GM12878 (cell line): ENCODE data around the gene HPD. TPM values are rescaled to one million over a fixed set of nuclear protein-coding genes. Genes with fewer than 3 reads are reported as not detected.

ENCODE experiments used
- BCL11A ChIP-seq: IDR thresholded peaks from 2 replicates; pipeline ENCODE4 v1.6.1; 2011; ENCODE audit warnings: low read depth, low read length
- CHD1 ChIP-seq: IDR thresholded peaks from 2 replicates; pipeline ENCODE4 v1.6.1; 2012; ENCODE audit warnings: low read depth, low read length, improper control_type of control experiment
- DPF2 ChIP-seq: fragments of 450-650 bp; IDR thresholded peaks from 2 replicates; pipeline ENCODE4 v1.6.1; 2017; ENCODE audit warnings: mild to moderate bottlenecking
- EP300 ChIP-seq, 2 experiments: fragments of 150-350 bp in 1 of 2; IDR thresholded peaks; 2 replicates each; pipeline ENCODE4 v1.6.1; 2011 to 2012; ENCODE audit warnings: low read depth in 2 of 2, low read length in 2 of 2, borderline replicate concordance in 1 of 2, improper control_type of control experiment in 1 of 2, inconsistent platforms in 1 of 2; ENCODE audit not compliant: control insufficient read depth in 1 of 2
- GATAD2B ChIP-seq: fragments of 450-650 bp; conservative IDR thresholded peaks from 2 replicates; pipeline ENCODE4 v1.6.1; 2017; ENCODE audit warnings: low read depth, mild to moderate bottlenecking, moderate library complexity
- KAT2A ChIP-seq: conservative IDR thresholded peaks from 2 replicates; pipeline ENCODE4 v1.6.1; 2011; ENCODE audit warnings: low read depth, low read length; ENCODE audit not compliant: control insufficient read depth
- LARP7 ChIP-seq: fragments of 450-650 bp; IDR thresholded peaks from 2 replicates; pipeline ENCODE4 v1.6.1; 2017; ENCODE audit warnings: mild to moderate bottlenecking
- SIN3A ChIP-seq: IDR thresholded peaks from 2 replicates; pipeline ENCODE4 v1.6.1; 2012; ENCODE audit warnings: low read depth, low read length, improper control_type of control experiment
- SRF ChIP-seq, 2 experiments: IDR thresholded peaks; 2 replicates each; pipeline ENCODE4 v1.6.1; 2011; ENCODE audit warnings: low read depth in 2 of 2, low read length in 2 of 2, mild to moderate bottlenecking in 1 of 2, moderate library complexity in 1 of 2
- SUPT20H ChIP-seq: IDR thresholded peaks from 2 replicates; pipeline ENCODE4 v1.6.1; 2011; ENCODE audit warnings: low read depth, mild to moderate bottlenecking, low read length, moderate library complexity, borderline replicate concordance; ENCODE audit not compliant: control insufficient read depth
- ZNF24 ChIP-seq: fragments of 450-650 bp; IDR thresholded peaks from 2 replicates; pipeline ENCODE4 v1.6.1; 2017; ENCODE audit warnings: antibody characterized with exemption, mild to moderate bottlenecking
- polyA plus RNA-seq, 11 experiments: library from polyadenylated mRNA; depleted of rRNA in 4 of 11; unstranded in 6 of 11; stranded (reverse) in 5 of 11; fragments of >200 nt; fragmentation: Nextera tagmentation in 4 of 11; fragmentation: Illumina TruSeq in 1 of 11; extraction: Ambion mirVana in 4 of 11; extraction: Trizol in 1 of 11; gene quantifications; 1 replicate in 1 of 11; 2 replicates in 10 of 11; pipeline versions ENCODE4 v1.2.1 to v1.2.3, GENCODE V29; 2011 to 2016; ENCODE audit warnings: inconsistent platforms in 2 of 11, missing spikeins in 2 of 11, low read depth in 1 of 11
- total RNA-seq, 4 experiments: library from RNA; depleted of rRNA in 3 of 4; stranded (reverse); fragments of >200 nt in 3 of 4; fragmentation: Illumina TruSeq in 1 of 4; extraction: Trizol in 1 of 4; gene quantifications; 2 replicates each; pipeline versions ENCODE4 v1.2.1 to v1.2.3, GENCODE V29; 2013 to 2021
- TF ChIP-seq, protein P1 (sequence below): IDR thresholded peaks from 2 replicates; pipeline ENCODE4 v1.6.1; 2012; ENCODE audit warnings: mild to moderate bottlenecking, low read depth, low read length
- TF ChIP-seq, protein P2 (sequence below): fragments of 450-650 bp; IDR thresholded peaks from 2 replicates; pipeline ENCODE4 v1.6.1; 2016; ENCODE audit warnings: mild to moderate bottlenecking, moderate library complexity, borderline replicate concordance
- TF ChIP-seq, protein P3 (sequence below): IDR thresholded peaks from 2 replicates; pipeline ENCODE4 v1.6.1; 2011; ENCODE audit warnings: borderline replicate concordance, low read depth, mild to moderate bottlenecking, moderate library complexity, low read length; ENCODE audit not compliant: insufficient read depth, poor library complexity, severe bottlenecking
- TF ChIP-seq, protein P4 (sequence below): fragments of 150-350 bp; IDR thresholded peaks from 2 replicates; pipeline ENCODE4 v1.6.1; 2016; ENCODE audit warnings: low read depth, low read length

Gene HPD
- total and polyA plus RNA-seq, 10 of the 15 experiments (the other 5 are each of a cell fraction or from before 2014, with no cell fraction given): 0.04 to 0.69 (median 0.28) TPM; not detected in 7

DNA sequence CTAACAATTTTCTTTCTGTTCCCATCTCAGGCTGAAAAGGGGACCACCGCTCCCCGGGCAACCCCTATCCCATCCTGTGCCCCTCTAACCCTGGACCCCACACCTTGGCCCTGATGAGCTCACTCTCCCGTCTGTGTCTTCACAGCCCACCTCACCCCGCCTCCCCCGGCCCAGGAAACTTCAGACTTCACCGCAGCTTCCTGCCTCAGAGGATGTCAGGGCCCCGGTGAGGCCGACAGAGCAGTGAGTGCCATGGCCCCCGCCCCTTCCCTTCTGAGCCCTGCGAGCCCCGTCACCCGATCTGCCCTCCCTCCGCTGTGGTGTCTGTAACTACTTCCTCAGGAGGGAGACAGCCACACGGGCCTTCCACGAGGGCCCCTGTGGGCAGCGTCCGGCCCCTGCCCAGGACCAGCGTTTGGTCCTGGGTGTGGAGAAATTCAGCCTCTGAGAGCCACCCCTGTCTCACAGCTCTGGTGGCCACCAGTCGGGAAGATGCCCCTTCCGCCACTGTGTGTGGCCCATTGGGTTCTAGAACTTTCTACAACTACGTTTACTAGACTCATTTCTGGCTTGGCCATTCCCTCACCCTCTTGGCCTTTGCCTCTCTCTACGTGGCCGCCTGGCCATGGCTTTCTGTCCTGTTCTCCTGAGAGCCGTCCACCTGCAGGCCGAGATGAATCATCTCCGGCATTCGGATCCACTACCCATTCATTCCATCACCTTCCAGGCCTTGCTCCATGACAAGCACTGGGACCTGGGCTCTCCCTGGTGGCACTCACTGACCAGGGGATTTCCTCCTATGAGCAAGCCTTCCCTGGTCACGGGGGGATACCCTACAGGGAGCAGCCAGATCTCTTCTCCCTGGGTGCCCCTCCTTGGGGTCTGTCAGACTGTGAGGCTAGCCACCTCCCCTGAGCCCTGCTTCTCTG, 68.6 kb downstream of the HPD start (continued):
- TF ChIP-seq, protein P1, sequence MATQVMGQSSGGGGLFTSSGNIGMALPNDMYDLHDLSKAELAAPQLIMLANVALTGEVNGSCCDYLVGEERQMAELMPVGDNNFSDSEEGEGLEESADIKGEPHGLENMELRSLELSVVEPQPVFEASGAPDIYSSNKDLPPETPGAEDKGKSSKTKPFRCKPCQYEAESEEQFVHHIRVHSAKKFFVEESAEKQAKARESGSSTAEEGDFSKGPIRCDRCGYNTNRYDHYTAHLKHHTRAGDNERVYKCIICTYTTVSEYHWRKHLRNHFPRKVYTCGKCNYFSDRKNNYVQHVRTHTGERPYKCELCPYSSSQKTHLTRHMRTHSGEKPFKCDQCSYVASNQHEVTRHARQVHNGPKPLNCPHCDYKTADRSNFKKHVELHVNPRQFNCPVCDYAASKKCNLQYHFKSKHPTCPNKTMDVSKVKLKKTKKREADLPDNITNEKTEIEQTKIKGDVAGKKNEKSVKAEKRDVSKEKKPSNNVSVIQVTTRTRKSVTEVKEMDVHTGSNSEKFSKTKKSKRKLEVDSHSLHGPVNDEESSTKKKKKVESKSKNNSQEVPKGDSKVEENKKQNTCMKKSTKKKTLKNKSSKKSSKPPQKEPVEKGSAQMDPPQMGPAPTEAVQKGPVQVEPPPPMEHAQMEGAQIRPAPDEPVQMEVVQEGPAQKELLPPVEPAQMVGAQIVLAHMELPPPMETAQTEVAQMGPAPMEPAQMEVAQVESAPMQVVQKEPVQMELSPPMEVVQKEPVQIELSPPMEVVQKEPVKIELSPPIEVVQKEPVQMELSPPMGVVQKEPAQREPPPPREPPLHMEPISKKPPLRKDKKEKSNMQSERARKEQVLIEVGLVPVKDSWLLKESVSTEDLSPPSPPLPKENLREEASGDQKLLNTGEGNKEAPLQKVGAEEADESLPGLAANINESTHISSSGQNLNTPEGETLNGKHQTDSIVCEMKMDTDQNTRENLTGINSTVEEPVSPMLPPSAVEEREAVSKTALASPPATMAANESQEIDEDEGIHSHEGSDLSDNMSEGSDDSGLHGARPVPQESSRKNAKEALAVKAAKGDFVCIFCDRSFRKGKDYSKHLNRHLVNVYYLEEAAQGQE: no peak
- TF ChIP-seq SUPT20H (no peak), LARP7 (peak; percentile 10; the same call in 1 of the 2 replicates), BCL11A (no peak), EP300 (IDR thresholded peaks at IDR 0.05; ENCODE audit: borderline replicate concordance in 1 of 2, control insufficient read depth in 1 of 2, low read depth in 2 of 2, low read length in 2 of 2) (peak; percentile 15 to 43; a peak in 1 of 4 replicates), GATAD2B (peak; percentile 66; the same call in 1 of the 2 replicates), CHD1 (0 out of 2 replicates have a peak, but pooled peaks have one; percentile 35), DPF2 (peak; percentile 93), SRF (IDR thresholded peaks at IDR 0.05; ENCODE audit: low read depth in 2 of 2, low read length in 2 of 2) (no peak), SIN3A (no peak; the same call in 1 of the 2 replicates), KAT2A (no peak), ZNF24 (no peak)
- TF ChIP-seq, protein P2, sequence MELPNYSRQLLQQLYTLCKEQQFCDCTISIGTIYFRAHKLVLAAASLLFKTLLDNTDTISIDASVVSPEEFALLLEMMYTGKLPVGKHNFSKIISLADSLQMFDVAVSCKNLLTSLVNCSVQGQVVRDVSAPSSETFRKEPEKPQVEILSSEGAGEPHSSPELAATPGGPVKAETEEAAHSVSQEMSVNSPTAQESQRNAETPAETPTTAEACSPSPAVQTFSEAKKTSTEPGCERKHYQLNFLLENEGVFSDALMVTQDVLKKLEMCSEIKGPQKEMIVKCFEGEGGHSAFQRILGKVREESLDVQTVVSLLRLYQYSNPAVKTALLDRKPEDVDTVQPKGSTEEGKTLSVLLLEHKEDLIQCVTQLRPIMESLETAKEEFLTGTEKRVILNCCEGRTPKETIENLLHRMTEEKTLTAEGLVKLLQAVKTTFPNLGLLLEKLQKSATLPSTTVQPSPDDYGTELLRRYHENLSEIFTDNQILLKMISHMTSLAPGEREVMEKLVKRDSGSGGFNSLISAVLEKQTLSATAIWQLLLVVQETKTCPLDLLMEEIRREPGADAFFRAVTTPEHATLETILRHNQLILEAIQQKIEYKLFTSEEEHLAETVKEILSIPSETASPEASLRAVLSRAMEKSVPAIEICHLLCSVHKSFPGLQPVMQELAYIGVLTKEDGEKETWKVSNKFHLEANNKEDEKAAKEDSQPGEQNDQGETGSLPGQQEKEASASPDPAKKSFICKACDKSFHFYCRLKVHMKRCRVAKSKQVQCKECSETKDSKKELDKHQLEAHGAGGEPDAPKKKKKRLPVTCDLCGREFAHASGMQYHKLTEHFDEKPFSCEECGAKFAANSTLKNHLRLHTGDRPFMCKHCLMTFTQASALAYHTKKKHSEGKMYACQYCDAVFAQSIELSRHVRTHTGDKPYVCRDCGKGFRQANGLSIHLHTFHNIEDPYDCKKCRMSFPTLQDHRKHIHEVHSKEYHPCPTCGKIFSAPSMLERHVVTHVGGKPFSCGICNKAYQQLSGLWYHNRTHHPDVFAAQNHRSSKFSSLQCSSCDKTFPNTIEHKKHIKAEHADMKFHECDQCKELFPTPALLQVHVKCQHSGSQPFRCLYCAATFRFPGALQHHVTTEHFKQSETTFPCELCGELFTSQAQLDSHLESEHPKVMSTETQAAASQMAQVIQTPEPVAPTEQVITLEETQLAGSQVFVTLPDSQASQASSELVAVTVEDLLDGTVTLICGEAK: no peak
- TF ChIP-seq, protein P3, sequence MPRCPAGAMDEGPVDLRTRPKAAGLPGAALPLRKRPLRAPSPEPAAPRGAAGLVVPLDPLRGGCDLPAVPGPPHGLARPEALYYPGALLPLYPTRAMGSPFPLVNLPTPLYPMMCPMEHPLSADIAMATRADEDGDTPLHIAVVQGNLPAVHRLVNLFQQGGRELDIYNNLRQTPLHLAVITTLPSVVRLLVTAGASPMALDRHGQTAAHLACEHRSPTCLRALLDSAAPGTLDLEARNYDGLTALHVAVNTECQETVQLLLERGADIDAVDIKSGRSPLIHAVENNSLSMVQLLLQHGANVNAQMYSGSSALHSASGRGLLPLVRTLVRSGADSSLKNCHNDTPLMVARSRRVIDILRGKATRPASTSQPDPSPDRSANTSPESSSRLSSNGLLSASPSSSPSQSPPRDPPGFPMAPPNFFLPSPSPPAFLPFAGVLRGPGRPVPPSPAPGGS: no peak
- TF ChIP-seq, protein P4, sequence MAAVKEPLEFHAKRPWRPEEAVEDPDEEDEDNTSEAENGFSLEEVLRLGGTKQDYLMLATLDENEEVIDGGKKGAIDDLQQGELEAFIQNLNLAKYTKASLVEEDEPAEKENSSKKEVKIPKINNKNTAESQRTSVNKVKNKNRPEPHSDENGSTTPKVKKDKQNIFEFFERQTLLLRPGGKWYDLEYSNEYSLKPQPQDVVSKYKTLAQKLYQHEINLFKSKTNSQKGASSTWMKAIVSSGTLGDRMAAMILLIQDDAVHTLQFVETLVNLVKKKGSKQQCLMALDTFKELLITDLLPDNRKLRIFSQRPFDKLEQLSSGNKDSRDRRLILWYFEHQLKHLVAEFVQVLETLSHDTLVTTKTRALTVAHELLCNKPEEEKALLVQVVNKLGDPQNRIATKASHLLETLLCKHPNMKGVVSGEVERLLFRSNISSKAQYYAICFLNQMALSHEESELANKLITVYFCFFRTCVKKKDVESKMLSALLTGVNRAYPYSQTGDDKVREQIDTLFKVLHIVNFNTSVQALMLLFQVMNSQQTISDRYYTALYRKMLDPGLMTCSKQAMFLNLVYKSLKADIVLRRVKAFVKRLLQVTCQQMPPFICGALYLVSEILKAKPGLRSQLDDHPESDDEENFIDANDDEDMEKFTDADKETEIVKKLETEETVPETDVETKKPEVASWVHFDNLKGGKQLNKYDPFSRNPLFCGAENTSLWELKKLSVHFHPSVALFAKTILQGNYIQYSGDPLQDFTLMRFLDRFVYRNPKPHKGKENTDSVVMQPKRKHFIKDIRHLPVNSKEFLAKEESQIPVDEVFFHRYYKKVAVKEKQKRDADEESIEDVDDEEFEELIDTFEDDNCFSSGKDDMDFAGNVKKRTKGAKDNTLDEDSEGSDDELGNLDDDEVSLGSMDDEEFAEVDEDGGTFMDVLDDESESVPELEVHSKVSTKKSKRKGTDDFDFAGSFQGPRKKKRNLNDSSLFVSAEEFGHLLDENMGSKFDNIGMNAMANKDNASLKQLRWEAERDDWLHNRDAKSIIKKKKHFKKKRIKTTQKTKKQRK: no peak
